ENCODE results near the gene CCDC201.

GRCh38 chr7:45886931-45887667 is 14.2 kb upstream of the CCDC201 start:
- TF ChIP-seq EP300 (IDR thresholded peaks at IDR 0.05) (no peak), CTCF (IDR thresholded peaks at IDR 0.05) (no peak)

Data from tibial nerve (tissue), 4 donors.